Panc1 (cell line): ENCODE data around the gene COA7. TPM values are rescaled to one million over a fixed set of nuclear protein-coding genes. Genes with fewer than 3 reads are reported as not detected.

Experiments used
- ATAC-seq: fragments of 200-7000 bp; cut with Tn5 transposase; 2 replicates; pipeline ENCODE4 v1.9.1; 2020; ENCODE audit warnings: mild to moderate bottlenecking, moderate library complexity
- BruUV-seq: library from RNA; stranded (reverse); fragments of 400-500 nt; replicated peaks from 2 replicates; lab custom pipeline; 2021; lab: Mats Ljungman, UMichigan
- CTCF ChIA-PET: fragments of 300-600 bp; sonication (Branson Sonifier 250); formaldehyde crosslinking; loops from one replicate; lab custom pipeline; 2022; ENCODE audit warnings: antibody characterized with exemption; lab: Charles Lee
- POLR2A ChIA-PET: fragments of 300-600 bp; sonication (Branson Sonifier 250); formaldehyde crosslinking; loops from one replicate; lab custom pipeline; 2022; ENCODE audit warnings: antibody characterized with exemption; lab: Charles Lee
- DNase-seq: peaks from one replicate; pipeline ENCODE4 v3.0.0-alpha.2; 2010; ENCODE audit warnings: low read depth, low spot score
- H3K27ac ChIP-seq: 2 replicates; pipeline ENCODE4 v1.5.1; 2011; ENCODE audit warnings: mild to moderate bottlenecking, low read length, inconsistent platforms
- H3K27me3 ChIP-seq: fragments of 200-500 bp; sonication (Bioruptor generic); 2 replicates; pipeline ENCODE4 v1.6.0; 2014; ENCODE audit warnings: low read length, inconsistent platforms; ENCODE audit not compliant: control insufficient read depth, insufficient read depth
- H3K36me3 ChIP-seq: fragments of 200-500 bp; sonication (Bioruptor generic); 2 replicates; pipeline ENCODE4 v1.5.1; 2014; ENCODE audit warnings: inconsistent platforms, mild to moderate bottlenecking, low read length, moderate library complexity; ENCODE audit not compliant: control insufficient read depth, insufficient read depth
- H3K4me1 ChIP-seq: 2 replicates; pipeline ENCODE4 v1.5.1; 2011; ENCODE audit warnings: inconsistent platforms, mild to moderate bottlenecking, low read length, moderate library complexity; ENCODE audit not compliant: control insufficient read depth, insufficient read depth
- H3K4me3 ChIP-seq, 2 experiments: 2 replicates each; pipeline ENCODE4 v1.5.1; 2011 to 2012; ENCODE audit warnings: low read depth in 2 of 2, low read length in 2 of 2, mild to moderate bottlenecking in 2 of 2, inconsistent platforms in 1 of 2, moderate library complexity in 1 of 2
- H3K9me3 ChIP-seq: fragments of 200-500 bp; sonication (Bioruptor generic); 2 replicates; pipeline ENCODE4 v1.5.1; 2014; ENCODE audit warnings: low read depth, mild to moderate bottlenecking, inconsistent platforms, low read length, moderate library complexity; ENCODE audit not compliant: control insufficient read depth, insufficient read depth
- POLR2AphosphoS5 ChIP-seq: IDR thresholded peaks from 2 replicates; pipeline ENCODE4 v1.6.1; 2012; ENCODE audit warnings: mild to moderate bottlenecking, low read depth, low read length, moderate library complexity
- SIN3A ChIP-seq: IDR thresholded peaks from 2 replicates; pipeline ENCODE4 v1.6.1; 2012; ENCODE audit warnings: low read depth, mild to moderate bottlenecking, low read length, moderate library complexity, borderline replicate concordance; ENCODE audit not compliant: insufficient read depth
- TCF7L2 ChIP-seq: IDR thresholded peaks from 2 replicates; pipeline ENCODE4 v1.6.1; 2011; ENCODE audit warnings: mild to moderate bottlenecking, low read depth, low read length, inconsistent platforms
- in situ Hi-C: cut with HindIII; loops from 2 replicates; pipeline ENCODE4 v1.10.0; 2016; ENCODE audit warnings: low sequenced_read_pairs, low pct_unique_long_range_greater_than_20kb
- intact Hi-C: fragments of 100-400 bp; cut with micrococcal nuclease; formaldehyde crosslinking; loops from one replicate; pipeline ENCODE4 v1.10.0; 2022; ENCODE audit not compliant: unreplicated experiment
- total RNA-seq: library from RNA; stranded (reverse); gene quantifications from one replicate; pipeline ENCODE4 v1.2.1, GENCODE V29; 2021; ENCODE audit not compliant: unreplicated experiment
- TF ChIP-seq, protein P1 (sequence below), 2 experiments: IDR thresholded peaks; 2 replicates each; pipeline ENCODE4 v1.6.1; 2011 to 2012; ENCODE audit warnings: low read depth in 2 of 2, control low read depth in 1 of 2, low read length in 1 of 2, mild to moderate bottlenecking in 1 of 2, moderate library complexity in 1 of 2; ENCODE audit not compliant: insufficient read depth in 1 of 2
- TF ChIP-seq, protein P2 (sequence below): fragments of 450-650 bp; IDR thresholded peaks from 2 replicates; pipeline ENCODE4 v1.5.1; 2017; ENCODE audit warnings: mild to moderate bottlenecking

The COA7 gene
- total RNA-seq, 1 experiment from 2014 or later, result 44.9 TPM

DNA sequence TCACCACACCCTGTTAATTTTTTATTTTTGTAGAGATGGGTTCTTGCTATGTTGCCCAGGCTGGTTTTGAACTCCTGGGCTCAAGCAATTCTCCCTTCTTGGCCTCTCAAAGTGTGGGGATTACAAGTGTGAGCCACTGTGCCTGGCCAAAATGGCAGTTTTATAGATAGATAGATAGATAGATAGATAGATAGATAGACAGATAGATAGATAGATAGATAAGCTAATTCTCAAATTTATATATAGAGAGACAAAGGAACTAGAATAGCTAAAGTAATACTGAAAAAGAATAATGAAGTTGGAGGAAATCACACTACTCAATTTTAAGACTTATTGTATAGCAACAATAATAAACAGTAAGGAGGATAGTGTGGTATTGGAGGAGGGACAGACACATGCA, 44.1 kb downstream of the COA7 start:
- Histone ChIP-seq H3K9me3 (no peaks in the 10 kb centered on the region), H3K4me1 (no peaks in the 10 kb centered on the region), H3K4me3 (no peak overlapping the region), H3K27me3 (no peaks in the 10 kb centered on the region), H3K27ac (no peak overlapping the region), H3K36me3 (no peaks in the 10 kb centered on the region)
- CTCF ChIA-PET, result no interaction called here
- no peak for TF ChIP-seq SIN3A
- TF ChIP-seq POLR2AphosphoS5, result no peak
- TF ChIP-seq, protein P1, sequence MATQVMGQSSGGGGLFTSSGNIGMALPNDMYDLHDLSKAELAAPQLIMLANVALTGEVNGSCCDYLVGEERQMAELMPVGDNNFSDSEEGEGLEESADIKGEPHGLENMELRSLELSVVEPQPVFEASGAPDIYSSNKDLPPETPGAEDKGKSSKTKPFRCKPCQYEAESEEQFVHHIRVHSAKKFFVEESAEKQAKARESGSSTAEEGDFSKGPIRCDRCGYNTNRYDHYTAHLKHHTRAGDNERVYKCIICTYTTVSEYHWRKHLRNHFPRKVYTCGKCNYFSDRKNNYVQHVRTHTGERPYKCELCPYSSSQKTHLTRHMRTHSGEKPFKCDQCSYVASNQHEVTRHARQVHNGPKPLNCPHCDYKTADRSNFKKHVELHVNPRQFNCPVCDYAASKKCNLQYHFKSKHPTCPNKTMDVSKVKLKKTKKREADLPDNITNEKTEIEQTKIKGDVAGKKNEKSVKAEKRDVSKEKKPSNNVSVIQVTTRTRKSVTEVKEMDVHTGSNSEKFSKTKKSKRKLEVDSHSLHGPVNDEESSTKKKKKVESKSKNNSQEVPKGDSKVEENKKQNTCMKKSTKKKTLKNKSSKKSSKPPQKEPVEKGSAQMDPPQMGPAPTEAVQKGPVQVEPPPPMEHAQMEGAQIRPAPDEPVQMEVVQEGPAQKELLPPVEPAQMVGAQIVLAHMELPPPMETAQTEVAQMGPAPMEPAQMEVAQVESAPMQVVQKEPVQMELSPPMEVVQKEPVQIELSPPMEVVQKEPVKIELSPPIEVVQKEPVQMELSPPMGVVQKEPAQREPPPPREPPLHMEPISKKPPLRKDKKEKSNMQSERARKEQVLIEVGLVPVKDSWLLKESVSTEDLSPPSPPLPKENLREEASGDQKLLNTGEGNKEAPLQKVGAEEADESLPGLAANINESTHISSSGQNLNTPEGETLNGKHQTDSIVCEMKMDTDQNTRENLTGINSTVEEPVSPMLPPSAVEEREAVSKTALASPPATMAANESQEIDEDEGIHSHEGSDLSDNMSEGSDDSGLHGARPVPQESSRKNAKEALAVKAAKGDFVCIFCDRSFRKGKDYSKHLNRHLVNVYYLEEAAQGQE (IDR thresholded peaks at IDR 0.05; ENCODE audit: insufficient read depth in 1 of 2, low read depth in 2 of 2, low read length in 1 of 2), result no peak
- TF ChIP-seq, protein P2, sequence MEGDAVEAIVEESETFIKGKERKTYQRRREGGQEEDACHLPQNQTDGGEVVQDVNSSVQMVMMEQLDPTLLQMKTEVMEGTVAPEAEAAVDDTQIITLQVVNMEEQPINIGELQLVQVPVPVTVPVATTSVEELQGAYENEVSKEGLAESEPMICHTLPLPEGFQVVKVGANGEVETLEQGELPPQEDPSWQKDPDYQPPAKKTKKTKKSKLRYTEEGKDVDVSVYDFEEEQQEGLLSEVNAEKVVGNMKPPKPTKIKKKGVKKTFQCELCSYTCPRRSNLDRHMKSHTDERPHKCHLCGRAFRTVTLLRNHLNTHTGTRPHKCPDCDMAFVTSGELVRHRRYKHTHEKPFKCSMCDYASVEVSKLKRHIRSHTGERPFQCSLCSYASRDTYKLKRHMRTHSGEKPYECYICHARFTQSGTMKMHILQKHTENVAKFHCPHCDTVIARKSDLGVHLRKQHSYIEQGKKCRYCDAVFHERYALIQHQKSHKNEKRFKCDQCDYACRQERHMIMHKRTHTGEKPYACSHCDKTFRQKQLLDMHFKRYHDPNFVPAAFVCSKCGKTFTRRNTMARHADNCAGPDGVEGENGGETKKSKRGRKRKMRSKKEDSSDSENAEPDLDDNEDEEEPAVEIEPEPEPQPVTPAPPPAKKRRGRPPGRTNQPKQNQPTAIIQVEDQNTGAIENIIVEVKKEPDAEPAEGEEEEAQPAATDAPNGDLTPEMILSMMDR, result no peak
- no peak for TF ChIP-seq TCF7L2
- ATAC-seq, result no peak
- intact Hi-C loops, result no loop called here
- in situ Hi-C loops, result no loop called here
- POLR2A ChIA-PET, result no interaction called here
- DNase-seq, result no peak
- no TSS peak for BruUV-seq

DNA sequence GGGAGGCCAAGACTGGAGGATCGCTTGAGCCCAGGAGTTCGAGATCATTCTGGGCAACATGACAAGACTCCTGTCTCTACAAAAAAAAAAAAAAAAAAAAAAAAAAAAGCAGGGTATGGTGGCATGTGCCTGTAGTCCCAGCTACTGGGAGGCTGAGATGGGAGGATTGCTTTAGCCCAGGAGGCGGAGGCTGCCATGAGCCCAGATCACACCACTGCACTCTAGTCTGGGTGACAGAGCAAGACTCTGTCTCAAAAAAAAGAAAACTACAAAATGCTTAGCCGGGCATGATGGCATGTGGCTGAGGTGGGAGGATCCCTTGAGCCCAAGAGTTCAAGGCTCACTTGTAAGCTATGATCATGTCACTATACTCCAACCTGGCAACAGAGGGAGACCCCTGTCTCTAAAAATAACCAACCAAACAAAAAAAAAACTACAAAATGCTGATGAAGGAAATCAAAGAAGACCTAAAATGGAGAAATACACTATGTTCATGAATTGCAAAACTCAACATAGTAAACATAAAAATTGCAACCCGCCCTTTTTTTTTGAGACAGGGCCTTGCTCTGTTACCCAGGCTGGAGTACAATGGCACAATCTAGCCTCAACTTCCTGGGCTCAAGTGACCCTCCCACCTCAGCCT, 44.8 kb downstream of the COA7 start:
- POLR2A ChIA-PET, result no interaction called here
- BruUV-seq, result no TSS peak

More for the DNA sequence above, 44.8 kb downstream of the COA7 start:
- DNase-seq (no peak), ATAC-seq (no peak)
- CTCF ChIA-PET, result interaction anchor here (0.8 kb wide), 1 partner anchor 20 kb away, joined by 8 read pairs; no protein-coding TSS in a partner anchor
- Histone ChIP-seq H3K4me3 (no peak overlapping the region), H3K27me3 (no peaks in the 10 kb centered on the region), H3K4me1 (no peaks in the 10 kb centered on the region), H3K27ac (no peak overlapping the region), H3K9me3 (no peaks in the 10 kb centered on the region), H3K36me3 (no peaks in the 10 kb centered on the region)
- intact Hi-C loops (no loop called here), in situ Hi-C loops (no loop called here)
- TF ChIP-seq SIN3A (no peak), POLR2AphosphoS5 (no peak), TCF7L2 (no peak)
- TF ChIP-seq, protein P2, result no peak
- TF ChIP-seq, protein P1 (IDR thresholded peaks at IDR 0.05; ENCODE audit: insufficient read depth in 1 of 2, low read depth in 2 of 2, low read length in 1 of 2), result no peak
